HepG2 (cell line): Measurements from ENCODE around the gene CCDC93. TPM values are rescaled to one million over a fixed set of nuclear protein-coding genes. Genes with fewer than 3 reads are reported as not detected.

Experiments
- ATAC-seq: fragments of 200-7000 bp; cut with Tn5 transposase; 3 replicates; pipeline ENCODE4 v1.9.1; 2020; ENCODE audit warnings: mild to moderate bottlenecking, moderate library complexity
- BruUV-seq: library from RNA; stranded (reverse); fragments of 400-500 nt; replicated peaks from 2 replicates; lab custom pipeline; 2021; lab: Mats Ljungman, UMichigan
- CTCF ChIA-PET: fragments of 300-600 bp; formaldehyde crosslinking; extraction: SDS; loops from one replicate; lab custom pipeline; 2021; ENCODE audit warnings: low total read pairs, inconsistent platforms, low intra/inter-chr PET ratio; lab: Yijun Ruan, JAX
- POLR2A ChIA-PET: fragments of 350-600 bp; sonication (Branson Sonifier 250); formaldehyde crosslinking; loops from one replicate; lab custom pipeline; 2020; ENCODE audit warnings: antibody characterized with exemption, inconsistent platforms; lab: Yijun Ruan, JAX
- DNase-seq: peaks from one replicate; pipeline ENCODE4 v3.0.0-alpha.2; 2015; ENCODE audit warnings: low spot score
- FAIRE-seq: peaks from 3 replicates; lab custom pipeline; 2011; peaks lifted over from hg19 to GRCh38; lab: Jason Lieb, UNC
- H2AFZ ChIP-seq: one replicate; pipeline ENCODE4 v1.6.1; 2011; ENCODE audit warnings: low read length, inconsistent platforms
- H3K27ac ChIP-seq: fragments of 300-600 bp; 3 replicates; pipeline ENCODE4 v1.8.0; 2011; ENCODE audit warnings: mixed run types, mild to moderate bottlenecking, mixed read lengths, low read length, inconsistent platforms; ENCODE audit not compliant: insufficient read depth; ENCODE audit errors: extremely low read length
- H3K27me3 ChIP-seq, 2 experiments: fragments of 200-600 bp in 1 of 2; 2 replicates in 1 of 2; 3 replicates in 1 of 2; pipeline versions ENCODE4 v1.6.0 to v1.8.0; 2011; ENCODE audit warnings: low read length in 2 of 2, mild to moderate bottlenecking in 2 of 2, moderate library complexity in 2 of 2, inconsistent platforms in 1 of 2; ENCODE audit not compliant: insufficient read depth in 2 of 2, control insufficient read depth in 1 of 2
- H3K36me3 ChIP-seq, 2 experiments: fragments of 200-600 bp in 1 of 2; replicated peaks in 1 of 2; 2 replicates in 1 of 2; 3 replicates in 1 of 2; pipeline versions ENCODE4 v1.5.1 to v1.8.0; 2011; ENCODE audit warnings: low read length in 2 of 2, inconsistent platforms in 1 of 2; ENCODE audit not compliant: insufficient read depth in 2 of 2, control insufficient read depth in 1 of 2
- H3K4me1 ChIP-seq: 2 replicates; pipeline ENCODE4 v1.5.1; 2012; ENCODE audit warnings: low read length, inconsistent platforms; ENCODE audit not compliant: insufficient read depth
- H3K4me2 ChIP-seq: 2 replicates; pipeline ENCODE4 v1.6.0; 2011; ENCODE audit warnings: low read depth, low read length, inconsistent platforms
- H3K4me3 ChIP-seq, 3 experiments: fragments of 200-600 bp in 1 of 3; sonication (generic), shearing (Covaris generic) in 1 of 3; replicated peaks in 1 of 3; 2 replicates each; pipeline ENCODE4 v1.5.1; 2011 to 2016; ENCODE audit warnings: low read length in 3 of 3, inconsistent platforms in 2 of 3, low read depth in 2 of 3, mild to moderate bottlenecking in 2 of 3, control low read depth in 1 of 3, mixed read lengths in 1 of 3; ENCODE audit not compliant: insufficient read depth in 1 of 3
- H3K79me2 ChIP-seq: one replicate; pipeline ENCODE4 v1.6.1; 2011; ENCODE audit warnings: low read length, inconsistent platforms; ENCODE audit not compliant: insufficient read depth
- H3K9ac ChIP-seq: 2 replicates; pipeline ENCODE4 v1.6.0; 2011; ENCODE audit warnings: mild to moderate bottlenecking, low read depth, low read length, inconsistent platforms; ENCODE audit not compliant: insufficient read depth
- H3K9me3 ChIP-seq: 2 replicates; pipeline ENCODE4 v1.5.1; 2012; ENCODE audit warnings: mild to moderate bottlenecking, low read length
- H4K20me1 ChIP-seq: 2 replicates; pipeline ENCODE4 v1.6.0; 2011; ENCODE audit warnings: inconsistent platforms, mild to moderate bottlenecking, low read length, moderate library complexity; ENCODE audit not compliant: insufficient read depth
- ARNT2 ChIP-seq: sonication (generic); formaldehyde crosslinking; IDR thresholded peaks from 2 replicates; pipeline ENCODE4 v1.8.0; 2022; ENCODE audit warnings: mild to moderate bottlenecking, low read depth, missing genetic modification reagents, moderate library complexity
- HDAC2 ChIP-seq: sonication (generic); formaldehyde crosslinking; IDR thresholded peaks from 2 replicates; pipeline ENCODE4 v1.4.0; 2020; ENCODE audit warnings: missing genetic modification reagents
- JUND ChIP-seq: sonication (generic); formaldehyde crosslinking; IDR thresholded peaks from 2 replicates; pipeline ENCODE4 v1.8.0; 2022; ENCODE audit warnings: mild to moderate bottlenecking, missing genetic modification reagents
- KLF6 ChIP-seq: IDR thresholded peaks from 2 replicates; pipeline ENCODE4 v1.8.0; 2016; ENCODE audit warnings: missing biosample characterization, missing genetic modification reagents
- PLRG1 ChIP-seq: fragments of 450-650 bp; conservative IDR thresholded peaks from 2 replicates; pipeline ENCODE4 v1.6.1; 2016
- SUZ12 ChIP-seq: fragments of 150-350 bp; IDR thresholded peaks from 2 replicates; pipeline ENCODE4 v1.6.1; 2014; ENCODE audit warnings: low read depth, low read length
- ZNF143 ChIP-seq: sonication (generic); formaldehyde crosslinking; IDR thresholded peaks from 2 replicates; pipeline ENCODE4 v1.4.0; 2020; ENCODE audit warnings: missing genetic modification reagents
- ZNF263 ChIP-seq: sonication (generic); formaldehyde crosslinking; IDR thresholded peaks from 2 replicates; pipeline ENCODE4 v1.4.0; 2020; ENCODE audit warnings: missing genetic modification reagents
- ZNF678 ChIP-seq: sonication (generic); formaldehyde crosslinking; IDR thresholded peaks from 2 replicates; pipeline ENCODE4 v1.4.0; 2020; ENCODE audit warnings: mild to moderate bottlenecking, missing genetic modification reagents
- WGBS: methylation state at CpG from one replicate; pipeline ENCODE4 v1.1.6; 2017; ENCODE audit warnings: low lambda C conversion rate; 5-methylcytosine and 5-hydroxymethylcytosine counted together
- in situ Hi-C: cut with HindIII; loops from 2 replicates; pipeline ENCODE4 v1.10.0; 2017; ENCODE audit warnings: low pct_unique_long_range_greater_than_20kb; ENCODE audit not compliant: extremely low pct_ligation_motif_present
- intact Hi-C: fragments of 100-400 bp; cut with micrococcal nuclease; formaldehyde crosslinking; loops from one replicate; pipeline ENCODE4 v1.10.0; 2022; ENCODE audit not compliant: unreplicated experiment
- polyA plus RNA-seq, 8 experiments: library from polyadenylated mRNA; depleted of rRNA in 3 of 8; stranded (reverse) in 7 of 8; unstranded in 1 of 8; fragments of >200 nt; fragmentation: Illumina TruSeq in 4 of 8; extraction: Trizol in 4 of 8; gene quantifications; 2 replicates each; pipeline versions ENCODE4 v1.2.1 to v1.2.3, GENCODE V29; 2011 to 2016; ENCODE audit warnings: low read depth in 4 of 8, missing spikeins in 1 of 8, mixed read lengths in 1 of 8; ENCODE audit not compliant: insufficient read depth in 1 of 8
- total RNA-seq, 5 experiments: library from RNA; depleted of rRNA; stranded (reverse); fragments of >200 nt; fragmentation: Illumina TruSeq; extraction: Trizol; gene quantifications; 2 replicates each; pipeline ENCODE4 v1.2.3, GENCODE V29; 2016; ENCODE audit warnings: low read depth in 1 of 5
- TF ChIP-seq, protein P1 (sequence below): sonication (generic); formaldehyde crosslinking; IDR thresholded peaks from 2 replicates; pipeline ENCODE4 v1.4.0; 2020; ENCODE audit warnings: low read depth, missing genetic modification reagents
- TF ChIP-seq, protein P2 (sequence below): sonication (generic); formaldehyde crosslinking; IDR thresholded peaks from 2 replicates; pipeline ENCODE4 v1.8.0; 2023; ENCODE audit warnings: mild to moderate bottlenecking, missing genetic modification reagents

The CCDC93 gene
- total and polyA plus RNA-seq, 2 of the 13 experiments (the other 11 are each of a cell fraction or from before 2014, with no cell fraction given), result 37.2 to 53.2 TPM

DNA sequence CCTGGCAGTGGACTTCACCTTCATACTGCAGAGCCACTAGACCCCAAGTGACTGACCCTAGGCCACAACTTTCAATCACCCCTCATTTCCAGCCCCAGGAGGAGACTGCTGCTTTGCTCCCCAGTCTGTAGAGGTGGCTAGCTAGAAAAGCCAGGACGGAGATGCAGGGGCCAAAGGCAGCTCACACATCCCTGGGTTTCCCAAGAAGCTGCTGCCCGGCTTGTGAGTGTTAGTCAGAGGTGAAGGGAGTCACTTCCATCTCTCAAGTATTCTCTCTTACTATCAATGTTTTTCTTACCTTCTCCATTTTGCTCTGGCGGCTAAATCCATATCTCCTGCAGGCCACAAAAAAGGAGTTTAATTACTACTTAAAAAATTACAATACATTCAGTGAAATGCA lies 36.2 kb downstream of the CCDC93 start:
- POLR2A ChIA-PET, result no interaction called here
- WGBS, result 98% methylated on average over 3 of the region's 3 CpGs
- CTCF ChIA-PET, result no interaction called here

More for the DNA sequence above, 36.2 kb downstream of the CCDC93 start:
- Histone ChIP-seq H3K36me3 (peaks cover 29 to 83% of the 10 kb centered on the region in 2 experiments), H4K20me1 (no peaks in the 10 kb centered on the region), H3K27me3 (no peaks in the 10 kb centered on the region), H3K4me1 (0 out of 2 replicates have a peak, but pooled peaks cover 4% of the 10 kb centered on the region), H2AFZ (no peak overlapping the region), H3K79me2 (no peaks in the 10 kb centered on the region), H3K27ac (no peak overlapping the region), H3K4me2 (no peak overlapping the region), H3K4me3 (no peak overlapping the region)
- no peak for ATAC-seq
- in situ Hi-C loops, result no loop called here
- intact Hi-C loops, result no loop called here
- no peak for DNase-seq
- no TSS peak for BruUV-seq
- FAIRE-seq, result no peak
- TF ChIP-seq ZNF143 (CRISPR knock-in tag) (no peak), PLRG1 (no peak), SUZ12 (no peak), HDAC2 (CRISPR knock-in tag) (no peak), KLF6 (no peak), ARNT2 (CRISPR knock-in tag) (no peak), ZNF678 (CRISPR knock-in tag) (no peak), ZNF263 (CRISPR knock-in tag) (no peak), JUND (CRISPR knock-in tag) (no peak)
- TF ChIP-seq, protein P1, sequence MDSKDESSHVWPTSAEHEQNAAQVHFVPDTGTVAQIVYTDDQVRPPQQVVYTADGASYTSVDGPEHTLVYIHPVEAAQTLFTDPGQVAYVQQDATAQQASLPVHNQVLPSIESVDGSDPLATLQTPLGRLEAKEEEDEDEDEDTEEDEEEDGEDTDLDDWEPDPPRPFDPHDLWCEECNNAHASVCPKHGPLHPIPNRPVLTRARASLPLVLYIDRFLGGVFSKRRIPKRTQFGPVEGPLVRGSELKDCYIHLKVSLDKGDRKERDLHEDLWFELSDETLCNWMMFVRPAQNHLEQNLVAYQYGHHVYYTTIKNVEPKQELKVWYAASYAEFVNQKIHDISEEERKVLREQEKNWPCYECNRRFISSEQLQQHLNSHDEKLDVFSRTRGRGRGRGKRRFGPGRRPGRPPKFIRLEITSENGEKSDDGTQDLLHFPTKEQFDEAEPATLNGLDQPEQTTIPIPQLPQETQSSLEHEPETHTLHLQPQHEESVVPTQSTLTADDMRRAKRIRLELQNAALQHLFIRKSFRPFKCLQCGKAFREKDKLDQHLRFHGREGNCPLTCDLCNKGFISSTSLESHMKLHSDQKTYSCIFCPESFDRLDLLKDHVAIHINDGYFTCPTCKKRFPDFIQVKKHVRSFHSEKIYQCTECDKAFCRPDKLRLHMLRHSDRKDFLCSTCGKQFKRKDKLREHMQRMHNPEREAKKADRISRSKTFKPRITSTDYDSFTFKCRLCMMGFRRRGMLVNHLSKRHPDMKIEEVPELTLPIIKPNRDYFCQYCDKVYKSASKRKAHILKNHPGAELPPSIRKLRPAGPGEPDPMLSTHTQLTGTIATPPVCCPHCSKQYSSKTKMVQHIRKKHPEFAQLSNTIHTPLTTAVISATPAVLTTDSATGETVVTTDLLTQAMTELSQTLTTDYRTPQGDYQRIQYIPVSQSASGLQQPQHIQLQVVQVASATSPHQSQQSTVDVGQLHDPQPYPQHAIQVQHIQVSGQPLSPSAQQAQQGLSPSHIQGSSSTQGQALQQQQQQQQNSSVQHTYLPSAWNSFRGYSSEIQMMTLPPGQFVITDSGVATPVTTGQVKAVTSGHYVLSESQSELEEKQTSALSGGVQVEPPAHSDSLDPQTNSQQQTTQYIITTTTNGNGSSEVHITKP (CRISPR knock-in tag), result no peak
- TF ChIP-seq, protein P2, sequence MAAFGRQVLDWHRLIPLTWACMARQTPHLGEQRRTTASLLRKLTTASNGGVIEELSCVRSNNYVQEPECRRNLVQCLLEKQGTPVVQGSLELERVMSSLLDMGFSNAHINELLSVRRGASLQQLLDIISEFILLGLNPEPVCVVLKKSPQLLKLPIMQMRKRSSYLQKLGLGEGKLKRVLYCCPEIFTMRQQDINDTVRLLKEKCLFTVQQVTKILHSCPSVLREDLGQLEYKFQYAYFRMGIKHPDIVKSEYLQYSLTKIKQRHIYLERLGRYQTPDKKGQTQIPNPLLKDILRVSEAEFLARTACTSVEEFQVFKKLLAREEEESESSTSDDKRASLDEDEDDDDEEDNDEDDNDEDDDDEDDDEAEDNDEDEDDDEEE (CRISPR knock-in tag), result no peak
- TF ChIP-seq, all 625 proteins: peak for 0
- no peak overlapping the region for H3K9ac ChIP-seq
- H3K9me3 ChIP-seq, result no peaks in the 10 kb centered on the region
